ENCODE results near the gene FLOT2.

GRCh38 chr17:28883967-28884702 lies 13.4 kb downstream of the FLOT2 start:
- no peak for TF ChIP-seq CTCF (IDR thresholded peaks at IDR 0.05)
- TF ChIP-seq POLR2A (IDR thresholded peaks at IDR 0.05): no peak

Measured in esophagus squamous epithelium (tissue), 4 donors.